ENCODE data around the gene MYH10.
A peak's percentile ranks its signal among the peaks of the same experiment; 100 is the strongest.

MYH10 gene

DNA sequence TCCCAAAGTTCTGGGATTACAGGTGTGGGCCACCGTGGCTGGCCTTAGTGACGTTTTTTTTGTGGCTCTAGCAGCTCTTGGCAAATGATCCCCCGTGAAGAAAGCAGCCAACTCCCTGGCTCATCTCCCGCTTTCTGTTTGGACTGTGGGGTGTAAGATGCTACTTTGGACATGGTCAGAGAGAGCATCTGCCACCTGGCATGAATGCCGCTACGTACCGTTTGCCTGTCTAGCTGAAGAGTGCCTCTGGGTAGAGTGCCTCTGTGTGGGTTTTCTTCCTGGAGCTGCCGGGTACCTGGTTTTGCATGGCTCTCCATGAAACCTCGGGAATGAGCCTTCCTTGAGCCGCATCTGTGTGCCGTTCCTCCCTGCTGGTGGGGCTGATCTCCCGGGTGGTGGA, 160.6 kb downstream of the MYH10 start:
- DNase-seq: no peak

- DNase-seq: no peak
Observed at GRCh38 chr17:8468980-8469379, 161.5 kb downstream of the MYH10 start.

GRCh38 chr17:8468127-8468526, 162.4 kb downstream of the MYH10 start:
- no peak for DNase-seq

DNA sequence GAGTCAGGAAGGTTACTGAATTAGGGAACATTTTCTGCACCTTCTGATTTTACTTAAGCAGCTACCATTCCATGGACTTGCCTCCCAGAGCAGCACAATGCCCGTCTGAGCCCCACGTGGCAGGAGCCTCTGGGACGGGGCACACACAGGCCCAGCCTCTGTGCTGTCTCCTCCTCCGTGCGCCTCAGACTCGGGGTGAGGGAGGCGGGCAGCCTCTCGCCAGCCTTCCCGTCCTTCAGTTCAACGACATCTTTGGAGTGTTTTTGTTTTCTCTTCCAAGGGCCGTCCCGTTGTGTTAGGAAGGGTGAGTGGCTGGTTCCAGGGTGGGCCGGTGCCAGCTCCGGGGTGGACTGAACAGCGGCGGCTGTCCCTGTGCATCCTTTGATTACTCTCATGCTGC, 163.0 kb downstream of the MYH10 start:
- no peak for DNase-seq

DNA sequence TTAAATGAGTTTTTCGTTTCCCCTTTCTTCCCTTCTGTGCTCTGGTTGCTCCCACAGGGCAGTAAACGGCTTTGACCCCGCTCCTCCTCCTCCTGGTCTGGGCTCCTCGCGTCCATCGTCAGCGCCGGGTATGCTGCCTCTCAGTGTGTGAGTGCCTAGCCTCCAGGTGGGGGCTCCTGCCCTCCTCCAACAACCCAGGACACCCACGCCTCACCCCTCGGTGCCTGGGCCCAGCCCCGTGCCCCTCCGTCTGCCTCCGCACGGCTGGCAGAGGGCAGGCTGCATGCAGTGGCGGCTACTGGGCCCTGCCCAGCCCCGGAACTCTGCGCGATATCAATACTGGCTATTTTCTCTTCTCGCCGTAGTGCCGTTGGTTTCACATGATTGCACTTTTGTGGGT, 163.7 kb downstream of the MYH10 start:
- no peak for DNase-seq

DNA sequence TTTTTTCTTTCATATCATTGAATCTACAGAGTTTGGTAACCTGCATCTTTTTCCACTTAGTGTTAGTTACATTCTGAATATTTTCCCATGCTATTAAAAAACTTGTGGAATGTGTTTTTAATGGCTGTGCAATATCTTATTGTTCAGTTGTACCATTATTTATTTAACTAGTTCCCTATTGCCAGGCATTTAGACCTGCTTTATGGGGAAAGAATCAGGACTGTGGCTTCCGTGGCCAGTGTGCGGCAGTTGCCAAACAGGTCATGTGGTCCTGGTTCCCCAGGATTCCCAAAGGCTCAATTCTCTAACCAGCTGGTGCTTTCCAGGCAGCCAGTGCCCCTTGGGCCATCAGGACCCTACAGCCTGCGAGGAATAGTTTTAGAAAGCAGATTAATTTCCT, 164.1 kb downstream of the MYH10 start:
- no peak for DNase-seq

DNA sequence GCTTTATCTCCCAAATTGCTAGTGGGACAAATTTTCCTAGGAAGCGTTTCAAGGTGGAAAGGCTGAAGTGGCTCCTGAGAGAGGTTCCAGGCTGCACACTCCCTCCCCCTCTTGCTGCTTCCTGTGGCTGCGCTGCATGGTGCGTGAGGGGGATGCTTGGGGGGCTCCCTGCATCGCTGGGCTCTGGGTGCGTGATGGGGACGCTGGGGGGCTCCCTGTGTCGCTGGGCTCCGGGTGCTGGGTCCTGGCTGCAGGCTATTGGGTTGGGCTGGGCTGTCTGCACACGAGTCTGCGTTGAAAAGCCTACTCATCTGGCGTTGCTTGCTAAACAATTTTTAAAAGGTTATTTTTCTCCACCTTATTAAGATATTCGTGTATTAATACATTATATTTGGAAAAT, 164.8 kb downstream of the MYH10 start:
- no peak for DNase-seq

- DNase-seq: no peak
Observed at GRCh38 chr17:8465356-8465755, 165.2 kb downstream of the MYH10 start.

GRCh38 chr17:8464941-8465340, 165.6 kb downstream of the MYH10 start:
- no peak for DNase-seq

DNA sequence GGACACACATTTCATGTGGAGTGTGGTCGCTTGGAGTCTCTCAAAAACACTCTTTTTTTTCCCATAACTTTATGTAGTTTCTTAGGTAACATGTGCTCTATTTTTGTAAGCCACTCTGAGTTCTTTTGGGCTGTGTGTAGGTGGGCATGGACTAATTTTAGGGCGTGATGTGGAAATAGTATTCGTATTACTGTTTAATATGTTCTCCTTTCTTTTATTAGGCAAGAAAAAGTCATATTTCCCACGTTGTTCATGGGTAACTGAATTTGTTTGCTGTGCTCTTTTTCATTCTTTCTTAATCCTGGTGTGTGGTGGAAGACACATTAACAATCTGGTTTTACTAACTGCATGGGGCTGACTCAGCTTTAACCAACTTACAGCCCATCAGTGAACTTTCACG, 167.4 kb downstream of the MYH10 start:
- DNase-seq: no peak

GRCh38 chr17:8462564-8462963, 168.0 kb downstream of the MYH10 start:
- DNase-seq: no peak

- no peak for DNase-seq
Observed at GRCh38 chr17:8459831-8460230, 170.7 kb downstream of the MYH10 start.

- no peak for DNase-seq
Observed at GRCh38 chr17:8459107-8459506, 171.4 kb downstream of the MYH10 start.

GRCh38 chr17:8458128-8458527, 172.4 kb downstream of the MYH10 start:
- DNase-seq: no peak

DNA sequence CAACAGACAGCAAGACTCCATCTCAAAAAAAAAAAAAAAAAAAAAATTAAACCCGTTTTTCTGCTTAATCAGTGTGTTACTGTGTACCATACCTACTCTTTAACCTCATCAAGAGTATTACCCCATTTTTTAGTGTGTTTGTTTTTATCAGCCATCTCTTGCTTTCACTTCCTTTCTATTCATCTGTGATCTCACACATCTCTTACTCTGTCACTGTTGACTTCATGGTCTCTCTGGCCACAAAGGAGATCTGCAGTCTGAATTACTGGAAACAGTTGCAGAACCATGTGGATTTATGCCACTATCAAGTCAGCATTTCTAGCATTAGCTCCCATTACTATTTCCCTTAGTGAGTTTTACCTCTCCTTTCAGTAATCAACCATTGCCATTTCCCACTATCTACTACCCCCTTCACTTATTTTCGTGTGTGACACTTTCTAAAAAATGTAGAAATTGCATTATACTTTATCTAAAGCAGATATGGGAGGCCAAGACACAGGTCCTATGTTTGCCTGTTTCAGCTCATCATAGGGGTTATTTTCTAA, 174.8 kb downstream of the MYH10 start:
- DNase-seq: no peak

- no peak for DNase-seq
Observed at GRCh38 chr17:8453326-8453725, 177.2 kb downstream of the MYH10 start.

- no peak for DNase-seq
Observed at GRCh38 chr17:8451933-8452614, 178.5 kb downstream of the MYH10 start.

GRCh38 chr17:8448310-8448709, 182.2 kb downstream of the MYH10 start:
- DNase-seq: no peak

DNA sequence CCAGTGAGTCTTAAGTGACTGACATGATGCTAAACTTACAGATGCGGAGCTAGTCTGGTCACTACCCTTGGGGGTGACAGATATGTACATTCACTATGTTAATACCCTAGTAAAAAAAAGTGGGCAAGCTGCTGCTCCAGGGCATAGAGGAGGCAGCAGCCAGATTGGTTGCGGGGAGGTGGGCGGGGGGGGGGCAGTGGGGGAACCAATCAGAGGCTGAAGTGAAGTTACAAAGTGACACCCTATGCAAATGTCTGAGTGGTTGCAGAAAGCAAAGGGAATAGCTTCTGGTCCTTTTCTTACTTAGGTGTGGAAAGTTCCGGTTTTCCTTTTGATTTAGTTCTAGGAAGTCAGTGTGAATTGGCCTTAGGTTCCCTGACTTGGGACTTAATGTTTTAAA, 182.7 kb downstream of the MYH10 start:
- DNase-seq: peak; percentile 8

DNA sequence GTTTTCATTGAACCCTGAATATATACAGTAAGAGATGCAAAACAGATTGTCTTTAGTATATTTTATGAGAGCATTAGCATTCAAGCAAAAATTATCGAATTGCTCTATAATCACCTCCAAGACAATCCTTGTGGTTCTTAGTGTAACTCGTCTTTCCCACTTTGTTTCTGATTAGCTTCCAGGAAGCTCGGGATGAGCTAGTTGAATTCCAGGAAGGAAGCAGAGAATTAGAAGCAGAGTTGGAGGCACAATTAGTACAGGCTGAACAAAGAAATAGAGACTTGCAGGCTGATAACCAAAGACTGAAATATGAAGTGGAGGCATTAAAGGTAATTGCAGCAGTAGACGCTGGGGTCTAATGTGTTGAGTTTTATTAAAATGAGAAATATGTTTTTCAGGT, 185.0 kb downstream of the MYH10 start:
- DNase-seq: no peak

- DNase-seq: no peak
Observed at GRCh38 chr17:8444494-8444893, 186.0 kb downstream of the MYH10 start.

DNA sequence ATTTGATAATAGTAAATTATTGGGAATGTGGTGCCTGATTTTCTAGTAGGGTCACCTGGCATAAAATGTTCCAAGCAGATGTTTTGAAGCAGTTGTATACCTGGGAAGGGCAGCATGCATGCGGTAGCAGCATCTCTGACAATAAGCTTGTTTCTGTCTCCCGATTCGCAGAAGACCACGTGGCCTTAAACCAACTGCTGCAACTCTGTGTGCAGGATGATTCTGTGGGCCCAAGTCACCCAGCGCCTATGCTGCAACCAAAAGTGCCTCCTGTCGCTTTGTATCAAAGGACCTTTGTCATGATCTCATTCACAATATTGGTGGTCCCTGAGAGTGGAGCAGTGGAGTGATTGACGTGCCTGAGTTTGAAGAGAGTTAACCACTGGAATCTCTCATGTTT, 186.8 kb downstream of the MYH10 start:
- no peak for DNase-seq

- DNase-seq: no peak
Observed at GRCh38 chr17:8442310-8442709, 188.2 kb downstream of the MYH10 start.

GRCh38 chr17:8441690-8442089, 188.8 kb downstream of the MYH10 start:
- no peak for DNase-seq

DNA sequence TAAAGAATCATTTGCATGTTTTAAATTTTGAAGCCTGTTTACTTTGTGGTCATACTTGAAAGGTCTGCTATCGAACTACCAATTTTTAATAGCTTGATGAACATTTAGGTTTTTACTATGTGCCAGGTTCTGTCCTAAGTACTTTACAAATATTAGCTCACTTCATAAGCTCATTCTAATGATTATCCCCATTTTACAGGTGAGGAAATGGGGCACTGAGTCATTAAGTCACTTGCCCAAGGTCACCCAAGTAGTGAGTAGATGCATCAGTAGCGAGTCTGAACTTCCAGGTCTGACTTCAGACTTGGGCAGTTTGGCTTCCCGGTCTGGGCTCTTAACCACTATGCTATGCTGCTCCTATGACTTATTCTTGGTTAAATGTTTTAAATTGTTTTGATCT, 190.8 kb downstream of the MYH10 start:
- no peak for DNase-seq
